A549 treated with Hydrocortisone at 1 μM for 4 hours (cell line): Measurements from ENCODE around the gene FGFRL1. TPM values are rescaled to one million over a fixed set of nuclear protein-coding genes. Genes with fewer than 3 reads are reported as not detected.

ENCODE experiments used
- total RNA-seq: library from RNA; stranded (reverse); fragments of 200-300 nt; extraction: Qiagen RNA extraction; gene quantifications from 5 replicates; pipeline ENCODE4 v1.2.3, GENCODE V29; 2022

FGFRL1 gene
- 14.6 to 20.3 TPM (median 19.4 TPM) in 5 replicates for total RNA-seq

DNA sequence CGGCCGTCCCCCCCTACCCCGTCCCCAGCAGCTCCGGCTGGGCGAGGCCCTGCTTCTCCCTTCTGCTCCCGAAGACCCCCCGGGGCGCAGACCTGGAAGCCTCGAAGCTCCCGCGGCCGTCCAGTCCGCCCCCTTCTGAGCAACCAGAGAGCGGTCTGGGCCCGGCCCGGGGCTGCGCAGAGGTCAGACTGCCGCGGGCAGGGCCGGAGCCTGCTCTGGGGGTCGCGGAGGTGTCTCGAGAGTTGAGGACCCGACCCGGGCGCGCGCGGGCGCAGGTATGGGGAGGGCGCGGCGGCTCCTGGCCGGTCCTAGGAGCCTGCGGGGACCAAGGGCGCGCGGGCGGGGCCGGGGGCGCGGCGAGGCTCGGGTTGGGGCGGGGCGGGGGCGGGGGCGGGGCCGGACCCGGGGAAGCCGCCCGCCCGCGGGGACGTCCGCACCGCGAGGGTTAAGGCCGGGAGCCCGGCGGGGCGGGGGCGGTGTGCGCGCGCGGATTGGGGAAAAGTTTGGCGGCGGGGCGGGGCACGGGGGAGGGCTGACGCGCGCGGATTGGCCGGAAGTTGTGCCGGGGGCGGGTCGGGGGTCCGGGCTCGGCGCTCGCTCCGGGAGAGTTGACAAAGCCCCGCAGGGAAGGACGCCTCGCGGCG is at the start of gene FGFRL1:
FGFRL1 (plus strand) TSS at position 605 of the 644 bp plus-strand sequence. CDS start 860 bp downstream, outside the sequence.

GRCh38 chr4:973431-974397 is 37.7 kb upstream of the FGFRL1 start, which contains the start of gene DGKQ:
TSS of gene DGKQ (minus strand) at chr4:973569. CDS start at chr4:973482, 87 bp downstream.

GRCh38 chr4:986879-987623 is 24.4 kb upstream of the FGFRL1 start, which contains the start of gene IDUA:
TSS of gene IDUA (plus strand) at chr4:987044. CDS start at chr4:987085, 41 bp downstream.

GRCh38 chr4:993111-994029 is 18.1 kb upstream of the FGFRL1 start, which contains the start of gene SLC26A1:
TSS of gene SLC26A1 (minus strand) at chr4:993404. CDS start at chr4:991703, 1,701 bp downstream.

Other genes starting within 250 kb of the FGFRL1 start
- 0.29 to 0.66 TPM (median 0.61 TPM) in 5 replicates for gene CPLX1, start 185.5 kb upstream of the FGFRL1 start, total RNA-seq
- 35.5 to 50.3 TPM (median 45.9 TPM) in 5 replicates for gene GAK, start 79.3 kb upstream of the FGFRL1 start, total RNA-seq
- gene TMEM175, start 79.2 kb upstream of the FGFRL1 start, total RNA-seq = 8.6 to 13.9 TPM (median 9.9 TPM) in 5 replicates
- gene DGKQ, start 38.1 kb upstream of the FGFRL1 start, total RNA-seq = 4.9 to 7.9 TPM (median 6.6 TPM) in 5 replicates
- gene IDUA, start 24.6 kb upstream of the FGFRL1 start, total RNA-seq = 7.4 to 11.7 TPM (median 10.3 TPM) in 5 replicates
- 0.14 to 0.44 TPM (median 0.17 TPM) in 5 replicates for gene SLC26A1, start 18.2 kb upstream of the FGFRL1 start, total RNA-seq
- 1.4 to 2.8 TPM (median 2.4 TPM) in 5 replicates for gene RNF212, start 101.9 kb downstream of the FGFRL1 start, total RNA-seq
- 0.31 to 1.0 TPM (median 0.39 TPM) in 5 replicates for gene SPON2, start 161.0 kb downstream of the FGFRL1 start, total RNA-seq
- gene CTBP1, start 237.5 kb downstream of the FGFRL1 start, total RNA-seq = 77.7 to 93.8 TPM (median 82.9 TPM) in 5 replicates